HCT116 (cell line): ENCODE data around the gene BRAP. TPM values are rescaled to one million over a fixed set of nuclear protein-coding genes. Genes with fewer than 3 reads are reported as not detected.
"Not testable (repeated sequence)": the region's sequence is repeated elsewhere in the genome, so short reads cannot be mapped to it uniquely, and the experiment has no call there.

Experiments
- ATAC-seq: fragments of 200-7000 bp; cut with Tn5 transposase; 2 replicates; pipeline ENCODE4 v1.9.1; 2020; ENCODE audit warnings: mild to moderate bottlenecking, moderate library complexity
- BruUV-seq: library from RNA; stranded (reverse); fragments of 400-500 nt; replicated peaks from 2 replicates; lab custom pipeline; 2021; lab: Mats Ljungman, UMichigan
- CTCF ChIA-PET: fragments of 300-600 bp; sonication (Branson Sonifier 250); formaldehyde crosslinking; loops from one replicate; lab custom pipeline; 2021; ENCODE audit warnings: antibody characterized with exemption; lab: Charles Lee
- POLR2A ChIA-PET: fragments of 300-600, 350-600 bp; sonication (Branson Sonifier 250); formaldehyde crosslinking; loops from one replicate; lab custom pipeline; 2021; ENCODE audit warnings: antibody characterized with exemption; lab: Charles Lee
- RAD21 ChIA-PET, 2 experiments: fragments of 300-600 bp; sonication (Branson Sonifier 250); formaldehyde crosslinking; loops; one replicate each; lab custom pipeline; 2023; ENCODE audit warnings: low total read pairs in 2 of 2; ENCODE audit not compliant: uncharacterized antibody in 2 of 2, unreplicated experiment in 2 of 2, low non-redundant PET in 1 of 2; lab: Charles Lee
- DNase-seq: peaks from one replicate; pipeline ENCODE4 v3.0.0-alpha.2; 2010; ENCODE audit warnings: low read depth, low spot score
- H2AFZ ChIP-seq: fragments of 200-600 bp; shearing (Covaris generic), sonication (generic); 2 replicates; pipeline ENCODE4 v1.6.1; 2017; ENCODE audit warnings: low read depth, mixed run types, mixed read lengths, antibody characterized with exemption, low read length; ENCODE audit not compliant: poor library complexity, severe bottlenecking
- H3K27ac ChIP-seq: 2 replicates; pipeline ENCODE4 v1.5.1; 2012; ENCODE audit warnings: low read depth, low read length
- H3K27me3 ChIP-seq: fragments of 200-600 bp; sonication (generic); 2 replicates; pipeline ENCODE4 v1.6.1; 2016; ENCODE audit warnings: mixed run types, low read length, mixed read lengths; ENCODE audit not compliant: insufficient read depth
- H3K36me3 ChIP-seq, 2 experiments: fragments of 200-500 bp in 1 of 2; fragments of 200-600 bp in 1 of 2; sonication (Bioruptor generic) in 1 of 2; sonication (generic) in 1 of 2; 2 replicates each; pipeline versions ENCODE4 v1.5.1 to v1.6.1; 2014 to 2016; ENCODE audit warnings: low read length in 2 of 2, inconsistent platforms in 1 of 2, mixed read lengths in 1 of 2, mixed run types in 1 of 2; ENCODE audit not compliant: insufficient read depth in 2 of 2, control insufficient read depth in 1 of 2
- H3K4me1 ChIP-seq, 2 experiments: fragments of 200-600 bp in 1 of 2; sonication (generic) in 1 of 2; 2 replicates each; pipeline versions ENCODE4 v1.5.1 to v1.6.1; 2012 to 2017; ENCODE audit warnings: low read length in 2 of 2, inconsistent platforms in 1 of 2, mild to moderate bottlenecking in 1 of 2, mixed read lengths in 1 of 2, mixed run types in 1 of 2, moderate library complexity in 1 of 2; ENCODE audit not compliant: insufficient read depth in 2 of 2, control insufficient read depth in 1 of 2
- H3K4me2 ChIP-seq: fragments of 200-600 bp; sonication (generic); 2 replicates; pipeline ENCODE4 v1.6.1; 2017; ENCODE audit warnings: mixed run types, low read length, mixed read lengths
- H3K4me3 ChIP-seq, 2 experiments: fragments of 200-600 bp in 1 of 2; sonication (generic) in 1 of 2; replicated peaks in 1 of 2; 2 replicates each; pipeline ENCODE4 v1.5.1; 2011 to 2016; ENCODE audit warnings: low read length in 2 of 2, control low read depth in 1 of 2, low read depth in 1 of 2, mild to moderate bottlenecking in 1 of 2, mixed read lengths in 1 of 2, mixed run types in 1 of 2
- H3K79me2 ChIP-seq: fragments of 200-600 bp; sonication (generic); 2 replicates; pipeline ENCODE4 v1.6.1; 2017; ENCODE audit warnings: mild to moderate bottlenecking, mixed run types, low read length, moderate library complexity, mixed read lengths; ENCODE audit not compliant: insufficient read depth
- H3K9ac ChIP-seq: fragments of 200-600 bp; sonication (generic); 2 replicates; pipeline ENCODE4 v1.6.1; 2016; ENCODE audit warnings: low read length, mixed read lengths
- H3K9me2 ChIP-seq: fragments of 200-600 bp; sonication (generic), shearing (Covaris generic); 2 replicates; pipeline ENCODE4 v1.6.1; 2017; ENCODE audit warnings: mixed run types, mild to moderate bottlenecking, moderate library complexity; ENCODE audit not compliant: insufficient read depth
- H3K9me3 ChIP-seq, 2 experiments: fragments of 200-500 bp in 1 of 2; fragments of 200-600 bp in 1 of 2; sonication (Bioruptor generic) in 1 of 2; sonication (generic) in 1 of 2; 2 replicates each; pipeline ENCODE4 v1.6.1; 2014 to 2017; ENCODE audit warnings: low read length in 2 of 2, mixed read lengths in 2 of 2, inconsistent platforms in 1 of 2, low read depth in 1 of 2, mild to moderate bottlenecking in 1 of 2, mixed run types in 1 of 2, moderate library complexity in 1 of 2; ENCODE audit not compliant: control insufficient read depth in 1 of 2, insufficient read depth in 1 of 2
- H4K20me1 ChIP-seq: fragments of 200-600 bp; sonication (generic), shearing (Covaris generic); 2 replicates; pipeline ENCODE4 v1.6.1; 2017; ENCODE audit warnings: mixed run types, mild to moderate bottlenecking, moderate library complexity; ENCODE audit not compliant: insufficient read depth
- EGR1 ChIP-seq: IDR thresholded peaks from 2 replicates; pipeline ENCODE4 v1.6.1; 2012; ENCODE audit warnings: low read depth
- SIN3A ChIP-seq: IDR thresholded peaks from 2 replicates; pipeline ENCODE4 v1.6.1; 2012; ENCODE audit warnings: low read depth
- SP1 ChIP-seq: IDR thresholded peaks from 2 replicates; pipeline ENCODE4 v1.6.1; 2012; ENCODE audit warnings: low read depth
- ZNF274 ChIP-seq: fragments of 200-500 bp; sonication (Bioruptor generic); IDR thresholded peaks from 2 replicates; pipeline ENCODE4 v1.6.1; 2014; ENCODE audit warnings: mild to moderate bottlenecking, low read depth, low read length, inconsistent platforms
- intact Hi-C: fragments of 100-400 bp; cut with micrococcal nuclease; formaldehyde crosslinking; loops from 2 replicates; pipeline ENCODE4 v1.10.0; 2022
- total RNA-seq: library from RNA; stranded (reverse); gene quantifications from one replicate; pipeline ENCODE4 v1.2.1, GENCODE V29; 2021; ENCODE audit not compliant: unreplicated experiment
- TF ChIP-seq, protein P1 (sequence below): IDR thresholded peaks from 2 replicates; pipeline ENCODE4 v1.6.1; 2012
- TF ChIP-seq, protein P2 (sequence below): IDR thresholded peaks from 2 replicates; pipeline ENCODE4 v1.6.1; 2012; ENCODE audit warnings: low read depth

BRAP gene
- total RNA-seq, 1 experiment from 2014 or later = 16.7 TPM

DNA sequence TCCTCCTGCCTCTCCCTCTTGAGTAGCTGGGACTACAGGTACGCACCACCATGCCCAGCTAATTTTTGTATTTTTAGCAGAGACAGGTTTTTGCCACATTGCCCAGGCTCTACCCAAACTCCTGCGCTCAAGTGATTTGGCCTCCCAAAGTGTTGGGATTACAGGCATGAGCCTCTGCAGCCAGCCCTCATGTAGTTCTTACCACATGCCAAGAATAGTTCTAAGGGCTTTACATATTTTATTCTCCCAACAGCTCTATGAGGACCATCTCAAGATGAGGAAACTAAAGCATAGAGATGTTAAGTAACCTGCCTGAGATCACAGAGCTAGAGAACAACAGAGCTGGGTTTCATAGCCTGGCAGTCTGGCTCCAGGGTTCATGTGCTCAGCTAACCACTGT lies 43.0 kb upstream of the BRAP start:
- Histone ChIP-seq H3K9me2 (no peaks in the 10 kb centered on the region), H3K4me2 (no peak overlapping the region), H3K27ac (no peak overlapping the region), H3K4me1 (no peaks in the 10 kb centered on the region), H3K79me2 (no peaks in the 10 kb centered on the region), H3K4me3 (no peak overlapping the region), H3K9ac (no peak overlapping the region), H3K9me3 (no peaks in the 10 kb centered on the region), H4K20me1 (no peaks in the 10 kb centered on the region), H3K27me3 (no peaks in the 10 kb centered on the region), H2AFZ (no peak overlapping the region), H3K36me3 (peaks cover 0 to 2% of the 10 kb centered on the region in 2 experiments; a peak in 1 of 4 replicates)
- TF ChIP-seq ZNF274 = no peak
- TF ChIP-seq, protein P1, sequence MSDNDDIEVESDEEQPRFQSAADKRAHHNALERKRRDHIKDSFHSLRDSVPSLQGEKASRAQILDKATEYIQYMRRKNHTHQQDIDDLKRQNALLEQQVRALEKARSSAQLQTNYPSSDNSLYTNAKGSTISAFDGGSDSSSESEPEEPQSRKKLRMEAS = no peak
- TF ChIP-seq SIN3A = no peak
- TF ChIP-seq, protein P2, sequence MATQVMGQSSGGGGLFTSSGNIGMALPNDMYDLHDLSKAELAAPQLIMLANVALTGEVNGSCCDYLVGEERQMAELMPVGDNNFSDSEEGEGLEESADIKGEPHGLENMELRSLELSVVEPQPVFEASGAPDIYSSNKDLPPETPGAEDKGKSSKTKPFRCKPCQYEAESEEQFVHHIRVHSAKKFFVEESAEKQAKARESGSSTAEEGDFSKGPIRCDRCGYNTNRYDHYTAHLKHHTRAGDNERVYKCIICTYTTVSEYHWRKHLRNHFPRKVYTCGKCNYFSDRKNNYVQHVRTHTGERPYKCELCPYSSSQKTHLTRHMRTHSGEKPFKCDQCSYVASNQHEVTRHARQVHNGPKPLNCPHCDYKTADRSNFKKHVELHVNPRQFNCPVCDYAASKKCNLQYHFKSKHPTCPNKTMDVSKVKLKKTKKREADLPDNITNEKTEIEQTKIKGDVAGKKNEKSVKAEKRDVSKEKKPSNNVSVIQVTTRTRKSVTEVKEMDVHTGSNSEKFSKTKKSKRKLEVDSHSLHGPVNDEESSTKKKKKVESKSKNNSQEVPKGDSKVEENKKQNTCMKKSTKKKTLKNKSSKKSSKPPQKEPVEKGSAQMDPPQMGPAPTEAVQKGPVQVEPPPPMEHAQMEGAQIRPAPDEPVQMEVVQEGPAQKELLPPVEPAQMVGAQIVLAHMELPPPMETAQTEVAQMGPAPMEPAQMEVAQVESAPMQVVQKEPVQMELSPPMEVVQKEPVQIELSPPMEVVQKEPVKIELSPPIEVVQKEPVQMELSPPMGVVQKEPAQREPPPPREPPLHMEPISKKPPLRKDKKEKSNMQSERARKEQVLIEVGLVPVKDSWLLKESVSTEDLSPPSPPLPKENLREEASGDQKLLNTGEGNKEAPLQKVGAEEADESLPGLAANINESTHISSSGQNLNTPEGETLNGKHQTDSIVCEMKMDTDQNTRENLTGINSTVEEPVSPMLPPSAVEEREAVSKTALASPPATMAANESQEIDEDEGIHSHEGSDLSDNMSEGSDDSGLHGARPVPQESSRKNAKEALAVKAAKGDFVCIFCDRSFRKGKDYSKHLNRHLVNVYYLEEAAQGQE = no peak
- no peak for TF ChIP-seq SP1
- TF ChIP-seq EGR1 = no peak
- no TSS peak for BruUV-seq
- no peak for DNase-seq
- RAD21 ChIA-PET = no interaction called here
- CTCF ChIA-PET = no interaction called here
- intact Hi-C loops = no loop called here
- no peak for ATAC-seq
- POLR2A ChIA-PET = no interaction called here

DNA sequence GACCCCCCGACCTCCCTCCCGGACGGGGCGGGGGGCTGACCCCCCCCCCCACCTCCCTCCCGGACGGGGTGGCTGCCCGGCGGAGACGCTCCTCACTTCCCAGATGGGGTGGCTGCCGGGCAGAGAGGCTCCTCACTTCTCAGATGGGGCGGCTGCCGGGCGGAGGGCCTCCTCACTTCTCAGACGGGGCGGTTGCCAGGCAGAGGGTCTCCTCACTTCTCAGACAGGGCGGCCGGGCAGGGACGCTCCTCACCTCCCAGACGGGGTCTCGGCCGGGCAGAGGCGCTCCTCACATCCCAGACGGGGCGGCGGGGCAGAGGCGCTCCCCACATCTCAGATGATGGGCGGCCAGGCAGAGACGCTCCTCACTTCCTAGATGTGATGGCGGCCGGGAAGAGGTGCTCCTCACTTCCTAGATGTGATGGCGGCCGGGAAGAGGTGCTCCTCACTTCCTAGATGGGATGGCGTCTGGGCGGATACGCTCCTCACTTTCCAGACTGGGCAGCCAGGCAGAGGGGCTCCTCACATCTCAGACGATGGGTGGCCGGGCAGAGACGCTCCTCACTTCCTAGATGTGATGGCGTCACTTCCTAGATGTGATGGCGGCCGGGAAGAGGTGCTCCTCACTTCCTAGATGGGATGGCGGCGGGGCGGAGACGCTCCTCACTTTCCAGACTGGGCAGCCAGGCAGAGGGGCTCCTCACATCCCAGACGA lies 38.0 kb upstream of the BRAP start:
- H3K79me2 ChIP-seq, H2AFZ ChIP-seq, H3K4me3 ChIP-seq, BruUV-seq, H3K27ac ChIP-seq, H3K27me3 ChIP-seq, H4K20me1 ChIP-seq, H3K36me3 ChIP-seq, POLR2A ChIA-PET, RAD21 ChIA-PET, H3K9me3 ChIP-seq, H3K9ac ChIP-seq, ATAC-seq, intact Hi-C loops, H3K4me1 ChIP-seq, H3K9me2 ChIP-seq, DNase-seq, H3K4me2 ChIP-seq, CTCF ChIA-PET: not testable (repeated sequence)
